ENCODE data around the gene KCNK2.

DNA sequence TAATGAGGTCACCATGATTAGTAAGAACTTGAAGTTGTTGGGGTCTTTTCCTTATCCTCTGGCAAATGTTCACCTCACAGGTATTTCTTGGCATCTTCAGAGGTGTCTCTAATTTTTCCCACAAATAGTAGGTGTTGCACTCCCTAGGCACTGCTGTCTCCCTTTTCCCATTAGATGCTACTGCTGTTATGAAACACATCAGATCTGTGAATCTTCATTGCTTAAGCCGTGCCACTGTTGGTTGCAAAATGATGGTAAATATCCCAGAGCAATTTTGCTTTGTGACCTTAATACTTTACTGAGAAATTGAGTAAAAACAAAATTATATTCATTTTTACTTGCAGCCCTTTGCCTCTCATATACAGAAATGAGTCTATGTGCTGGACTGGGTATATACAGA is 169.6 kb downstream of the KCNK2 start:
- TF ChIP-seq, protein P1, sequence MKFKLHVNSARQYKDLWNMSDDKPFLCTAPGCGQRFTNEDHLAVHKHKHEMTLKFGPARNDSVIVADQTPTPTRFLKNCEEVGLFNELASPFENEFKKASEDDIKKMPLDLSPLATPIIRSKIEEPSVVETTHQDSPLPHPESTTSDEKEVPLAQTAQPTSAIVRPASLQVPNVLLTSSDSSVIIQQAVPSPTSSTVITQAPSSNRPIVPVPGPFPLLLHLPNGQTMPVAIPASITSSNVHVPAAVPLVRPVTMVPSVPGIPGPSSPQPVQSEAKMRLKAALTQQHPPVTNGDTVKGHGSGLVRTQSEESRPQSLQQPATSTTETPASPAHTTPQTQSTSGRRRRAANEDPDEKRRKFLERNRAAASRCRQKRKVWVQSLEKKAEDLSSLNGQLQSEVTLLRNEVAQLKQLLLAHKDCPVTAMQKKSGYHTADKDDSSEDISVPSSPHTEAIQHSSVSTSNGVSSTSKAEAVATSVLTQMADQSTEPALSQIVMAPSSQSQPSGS (CRISPR knock-in tag; IDR thresholded peaks at IDR 0.05; ENCODE audit: borderline replicate concordance, low read depth), result no peak
- TF ChIP-seq CREB1 (CRISPR knock-in tag; IDR thresholded peaks at IDR 0.05) (no peak), TP53 (CRISPR knock-in tag; IDR thresholded peaks at IDR 0.05) (no peak), GRHL2 (CRISPR knock-in tag; IDR thresholded peaks at IDR 0.05; ENCODE audit: insufficient replicate concordance, severe bottlenecking) (no peak), ZNF263 (CRISPR knock-in tag; IDR thresholded peaks at IDR 0.05; ENCODE audit: low read depth) (no peak), IRF2 (CRISPR knock-in tag; IDR thresholded peaks at IDR 0.05; ENCODE audit: borderline replicate concordance, low read depth) (no peak), RELA (CRISPR knock-in tag; IDR thresholded peaks at IDR 0.05; ENCODE audit: borderline replicate concordance) (no peak), ZNF317 (CRISPR knock-in tag; IDR thresholded peaks at IDR 0.05; ENCODE audit: borderline replicate concordance, low read depth) (no peak), ZNF121 (CRISPR knock-in tag; IDR thresholded peaks at IDR 0.05) (no peak)
- TF ChIP-seq, protein P2, sequence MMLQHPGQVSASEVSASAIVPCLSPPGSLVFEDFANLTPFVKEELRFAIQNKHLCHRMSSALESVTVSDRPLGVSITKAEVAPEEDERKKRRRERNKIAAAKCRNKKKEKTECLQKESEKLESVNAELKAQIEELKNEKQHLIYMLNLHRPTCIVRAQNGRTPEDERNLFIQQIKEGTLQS (CRISPR knock-in tag; conservative IDR thresholded peaks at IDR 0.05), result no peak
- TF ChIP-seq, protein P3, sequence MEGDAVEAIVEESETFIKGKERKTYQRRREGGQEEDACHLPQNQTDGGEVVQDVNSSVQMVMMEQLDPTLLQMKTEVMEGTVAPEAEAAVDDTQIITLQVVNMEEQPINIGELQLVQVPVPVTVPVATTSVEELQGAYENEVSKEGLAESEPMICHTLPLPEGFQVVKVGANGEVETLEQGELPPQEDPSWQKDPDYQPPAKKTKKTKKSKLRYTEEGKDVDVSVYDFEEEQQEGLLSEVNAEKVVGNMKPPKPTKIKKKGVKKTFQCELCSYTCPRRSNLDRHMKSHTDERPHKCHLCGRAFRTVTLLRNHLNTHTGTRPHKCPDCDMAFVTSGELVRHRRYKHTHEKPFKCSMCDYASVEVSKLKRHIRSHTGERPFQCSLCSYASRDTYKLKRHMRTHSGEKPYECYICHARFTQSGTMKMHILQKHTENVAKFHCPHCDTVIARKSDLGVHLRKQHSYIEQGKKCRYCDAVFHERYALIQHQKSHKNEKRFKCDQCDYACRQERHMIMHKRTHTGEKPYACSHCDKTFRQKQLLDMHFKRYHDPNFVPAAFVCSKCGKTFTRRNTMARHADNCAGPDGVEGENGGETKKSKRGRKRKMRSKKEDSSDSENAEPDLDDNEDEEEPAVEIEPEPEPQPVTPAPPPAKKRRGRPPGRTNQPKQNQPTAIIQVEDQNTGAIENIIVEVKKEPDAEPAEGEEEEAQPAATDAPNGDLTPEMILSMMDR (IDR thresholded peaks at IDR 0.05), result no peak
- TF ChIP-seq, protein P4, sequence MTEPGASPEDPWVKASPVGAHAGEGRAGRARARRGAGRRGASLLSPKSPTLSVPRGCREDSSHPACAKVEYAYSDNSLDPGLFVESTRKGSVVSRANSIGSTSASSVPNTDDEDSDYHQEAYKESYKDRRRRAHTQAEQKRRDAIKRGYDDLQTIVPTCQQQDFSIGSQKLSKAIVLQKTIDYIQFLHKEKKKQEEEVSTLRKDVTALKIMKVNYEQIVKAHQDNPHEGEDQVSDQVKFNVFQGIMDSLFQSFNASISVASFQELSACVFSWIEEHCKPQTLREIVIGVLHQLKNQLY (CRISPR knock-in tag; IDR thresholded peaks at IDR 0.05), result no peak
- TF ChIP-seq, protein P5, sequence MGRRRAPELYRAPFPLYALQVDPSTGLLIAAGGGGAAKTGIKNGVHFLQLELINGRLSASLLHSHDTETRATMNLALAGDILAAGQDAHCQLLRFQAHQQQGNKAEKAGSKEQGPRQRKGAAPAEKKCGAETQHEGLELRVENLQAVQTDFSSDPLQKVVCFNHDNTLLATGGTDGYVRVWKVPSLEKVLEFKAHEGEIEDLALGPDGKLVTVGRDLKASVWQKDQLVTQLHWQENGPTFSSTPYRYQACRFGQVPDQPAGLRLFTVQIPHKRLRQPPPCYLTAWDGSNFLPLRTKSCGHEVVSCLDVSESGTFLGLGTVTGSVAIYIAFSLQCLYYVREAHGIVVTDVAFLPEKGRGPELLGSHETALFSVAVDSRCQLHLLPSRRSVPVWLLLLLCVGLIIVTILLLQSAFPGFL (CRISPR knock-in tag; IDR thresholded peaks at IDR 0.05; ENCODE audit: borderline replicate concordance), result no peak
